Fibroblast of pulmonary artery (primary cell): ENCODE data around the gene UGT1A1.
A peak's percentile ranks its signal among the peaks of the same experiment; 100 is the strongest.

Experiments used
- DNase-seq: peaks from one replicate; pipeline ENCODE4 v3.0.0-alpha.2; 2010; ENCODE audit warnings: low read depth
- H3K4me3 ChIP-seq: replicated peaks from 2 replicates; pipeline ENCODE4 v1.5.1; 2011; ENCODE audit warnings: low read depth, mild to moderate bottlenecking, control low read depth, low read length, moderate library complexity
- TF ChIP-seq, protein P1 (sequence below): IDR thresholded peaks from 2 replicates; pipeline ENCODE4 v1.5.1; 2011; ENCODE audit warnings: mild to moderate bottlenecking, control low read depth, low read length, inconsistent platforms; ENCODE audit errors: missing control alignments

The UGT1A1 gene

DNA sequence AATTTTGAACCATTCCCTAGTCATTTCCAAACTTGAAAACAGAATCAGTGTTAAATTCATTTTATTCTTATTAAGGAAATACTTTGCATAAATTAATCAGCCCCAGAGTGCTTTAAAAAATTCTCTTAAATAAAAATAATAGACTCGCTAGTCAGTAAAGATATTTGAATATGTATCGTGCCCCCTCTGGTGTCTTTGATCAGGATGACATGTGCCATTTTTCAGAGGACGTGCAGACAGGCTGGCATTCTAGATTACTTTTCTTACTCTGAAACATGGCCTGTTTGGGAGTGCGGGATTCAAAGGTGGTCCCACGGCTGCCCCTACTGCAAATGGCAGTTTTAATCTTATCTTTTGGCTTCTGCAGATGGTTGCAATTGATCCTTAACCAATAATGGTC, 12.5 kb downstream of the UGT1A1 start:
- H3K4me3 ChIP-seq, result no peak overlapping the region
- peak; percentile 46 for DNase-seq
- TF ChIP-seq, protein P1, sequence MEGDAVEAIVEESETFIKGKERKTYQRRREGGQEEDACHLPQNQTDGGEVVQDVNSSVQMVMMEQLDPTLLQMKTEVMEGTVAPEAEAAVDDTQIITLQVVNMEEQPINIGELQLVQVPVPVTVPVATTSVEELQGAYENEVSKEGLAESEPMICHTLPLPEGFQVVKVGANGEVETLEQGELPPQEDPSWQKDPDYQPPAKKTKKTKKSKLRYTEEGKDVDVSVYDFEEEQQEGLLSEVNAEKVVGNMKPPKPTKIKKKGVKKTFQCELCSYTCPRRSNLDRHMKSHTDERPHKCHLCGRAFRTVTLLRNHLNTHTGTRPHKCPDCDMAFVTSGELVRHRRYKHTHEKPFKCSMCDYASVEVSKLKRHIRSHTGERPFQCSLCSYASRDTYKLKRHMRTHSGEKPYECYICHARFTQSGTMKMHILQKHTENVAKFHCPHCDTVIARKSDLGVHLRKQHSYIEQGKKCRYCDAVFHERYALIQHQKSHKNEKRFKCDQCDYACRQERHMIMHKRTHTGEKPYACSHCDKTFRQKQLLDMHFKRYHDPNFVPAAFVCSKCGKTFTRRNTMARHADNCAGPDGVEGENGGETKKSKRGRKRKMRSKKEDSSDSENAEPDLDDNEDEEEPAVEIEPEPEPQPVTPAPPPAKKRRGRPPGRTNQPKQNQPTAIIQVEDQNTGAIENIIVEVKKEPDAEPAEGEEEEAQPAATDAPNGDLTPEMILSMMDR, result peak; percentile 7

DNA sequence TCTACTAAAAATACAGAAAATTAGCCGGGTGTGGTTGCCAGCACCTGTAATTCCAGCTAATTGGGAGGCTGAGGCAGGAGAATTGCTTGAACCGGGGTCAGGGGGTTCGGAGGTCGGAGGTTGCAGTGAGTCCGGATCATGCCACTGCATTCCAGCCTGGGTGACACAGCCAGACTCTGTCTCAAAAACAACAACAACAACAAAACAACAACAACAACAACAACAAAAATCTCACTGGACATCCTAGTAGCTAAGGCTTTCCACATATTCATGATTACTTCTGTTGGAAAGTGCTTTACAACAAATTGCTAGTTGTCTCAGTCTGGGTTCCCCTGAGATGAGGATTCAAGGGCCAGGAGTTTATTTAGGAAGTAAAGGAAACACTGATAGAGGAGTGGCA, 13.8 kb downstream of the UGT1A1 start:
- TF ChIP-seq, protein P1, result no peak
- H3K4me3 ChIP-seq, result no peak overlapping the region
- DNase-seq, result no peak

DNA sequence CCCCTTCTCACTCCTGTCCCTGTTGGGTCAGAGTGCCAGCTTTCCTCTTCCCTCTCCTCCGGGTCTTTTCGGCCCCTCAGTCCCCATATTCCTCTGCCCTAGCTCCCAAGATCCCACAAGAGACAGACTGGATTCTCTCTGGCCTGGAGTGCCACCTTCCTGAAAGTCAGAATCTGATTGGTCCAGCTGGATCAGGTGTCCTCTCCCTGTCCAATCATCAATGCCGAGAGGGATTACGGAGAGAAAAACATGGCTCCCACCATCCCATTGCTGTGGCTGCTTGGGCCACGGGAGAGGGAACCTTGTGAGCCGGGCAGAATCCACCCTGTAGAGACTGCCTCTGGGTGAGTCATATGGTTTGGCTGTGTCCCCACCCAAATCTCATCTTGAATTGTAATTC, 15.3 kb downstream of the UGT1A1 start:
- TF ChIP-seq, protein P1, result no peak
- DNase-seq, result no peak
- H3K4me3 ChIP-seq, result no peak overlapping the region

DNA sequence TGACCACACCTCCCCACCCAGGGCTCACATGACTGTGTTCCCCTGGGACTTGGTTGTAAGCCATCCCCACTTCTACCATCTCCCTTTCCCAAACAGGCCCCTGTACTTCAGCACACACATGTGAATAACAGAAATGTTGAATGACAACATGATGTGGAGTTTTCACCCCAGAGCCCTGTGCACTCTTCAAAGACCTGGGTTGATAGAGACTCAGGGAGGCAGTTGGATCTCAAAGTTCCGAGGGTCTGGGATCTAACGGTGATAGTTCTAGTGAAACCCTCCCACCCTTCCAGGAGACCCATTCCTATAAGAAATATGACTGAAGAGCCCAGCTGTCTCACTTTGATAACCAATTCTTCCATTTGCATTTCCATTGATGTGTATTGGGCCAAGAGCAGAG, 18.0 kb downstream of the UGT1A1 start, which contains the start of gene MROH2A:
Gene MROH2A, plus strand, starts transcription at position 301 of the 400 bp plus-strand sequence. CDS start 1,029 bp downstream, outside the sequence.
- no peak for DNase-seq
- no peak within 1 kb of the TSS for H3K4me3 ChIP-seq
- TF ChIP-seq, protein P1, result no peak

DNA sequence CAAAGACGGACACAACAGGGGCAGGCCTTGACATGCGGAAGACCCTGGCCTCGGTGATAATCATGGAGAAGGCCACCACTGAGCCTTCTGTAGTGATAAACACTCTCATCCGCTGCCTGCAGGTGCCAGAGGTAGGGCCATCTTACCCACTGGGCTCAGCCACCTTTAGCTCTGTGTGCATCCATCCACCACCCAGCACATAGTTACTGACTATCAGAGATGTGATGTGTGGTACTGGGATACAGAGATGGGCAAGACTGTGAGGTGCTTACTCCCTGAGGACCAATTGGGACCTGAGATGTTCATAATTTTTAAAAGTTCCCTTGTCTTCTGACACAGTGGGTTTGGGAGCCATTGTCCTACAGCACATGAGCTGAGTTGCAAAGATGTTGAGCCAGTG, 19.7 kb downstream of the UGT1A1 start:
- H3K4me3 ChIP-seq, result no peak overlapping the region
- DNase-seq, result no peak
- TF ChIP-seq, protein P1, result no peak

DNA sequence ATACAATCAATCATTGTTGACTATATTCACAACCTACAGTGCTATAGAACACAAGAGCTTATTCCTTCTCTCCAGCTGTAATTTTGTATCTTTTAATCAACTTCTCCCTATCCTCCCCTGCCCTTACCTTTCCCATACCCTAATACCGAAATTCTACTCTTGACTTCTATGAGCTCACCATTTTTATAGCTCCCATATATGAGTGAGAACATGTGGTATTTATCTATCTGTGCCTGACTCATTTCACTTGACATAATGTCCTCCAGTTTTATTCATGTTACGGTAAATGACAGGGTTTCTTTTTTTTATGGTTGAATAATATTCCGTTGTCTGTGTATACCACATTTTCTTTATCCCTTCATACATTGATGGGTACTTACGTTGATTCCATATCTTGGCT, 20.7 kb downstream of the UGT1A1 start:
- TF ChIP-seq, protein P1, result no peak
- DNase-seq, result no peak
- H3K4me3 ChIP-seq, result no peak overlapping the region

DNA sequence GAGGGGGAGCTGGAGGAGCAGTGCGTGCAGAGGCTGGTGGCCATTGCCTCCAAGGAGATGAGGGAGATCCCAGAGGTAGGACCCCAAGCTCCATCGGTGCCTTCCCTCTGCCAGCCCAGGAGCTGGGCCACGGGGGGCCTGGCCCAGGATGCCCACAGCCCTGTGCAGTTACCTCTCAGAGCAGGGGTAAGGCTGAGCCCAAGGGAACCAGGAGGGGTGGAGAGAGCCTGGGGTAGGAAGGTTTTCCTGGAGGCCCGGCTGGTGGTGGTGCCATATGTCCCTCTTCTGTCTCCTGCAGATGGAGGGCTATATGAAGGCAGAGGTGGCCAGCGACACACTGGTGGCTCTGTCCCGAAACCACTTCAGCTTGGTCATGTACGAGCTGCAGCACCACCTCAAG, 29.5 kb downstream of the UGT1A1 start:
- TF ChIP-seq, protein P1, result no peak
- DNase-seq, result no peak
- H3K4me3 ChIP-seq, result no peak overlapping the region
